GM23338 (cell line): ENCODE results near the gene CCDC197. TPM values are rescaled to one million over a fixed set of nuclear protein-coding genes. Genes with fewer than 3 reads are reported as not detected.

ENCODE experiments used
- ATAC-seq: fragments of 200-7000 bp; cut with Tn5 transposase; 3 replicates; pipeline ENCODE4 v1.9.1; 2020
- DNase-seq: peaks from one replicate; pipeline ENCODE4 v3.0.0-alpha.2; 2015; ENCODE audit warnings: low spot score
- H2AFZ ChIP-seq: fragments of 200-600 bp; sonication (generic); 2 replicates; pipeline ENCODE4 v1.8.0; 2016; ENCODE audit warnings: antibody characterized with exemption, mild to moderate bottlenecking, moderate library complexity
- H3F3A ChIP-seq: fragments of 200-600 bp; sonication (generic); replicated peaks from 2 replicates; pipeline ENCODE4 v1.8.0; 2017; ENCODE audit warnings: antibody characterized with exemption, mixed run types, low read depth
- H3K27ac ChIP-seq: fragments of 200-600 bp; sonication (generic); 2 replicates; pipeline ENCODE4 v1.6.1; 2016; ENCODE audit warnings: low read depth
- H3K27me3 ChIP-seq: fragments of 200-600 bp; sonication (generic); 2 replicates; pipeline ENCODE4 v1.8.0; 2016; ENCODE audit warnings: mild to moderate bottlenecking, mixed run types, moderate library complexity; ENCODE audit not compliant: insufficient read depth
- H3K36me3 ChIP-seq: fragments of 200-600 bp; sonication (generic); 2 replicates; pipeline ENCODE4 v1.8.0; 2016; ENCODE audit warnings: mild to moderate bottlenecking; ENCODE audit not compliant: insufficient read depth
- H3K4me1 ChIP-seq: fragments of 200-600 bp; sonication (generic); 2 replicates; pipeline ENCODE4 v1.8.0; 2016; ENCODE audit warnings: mild to moderate bottlenecking, moderate library complexity; ENCODE audit not compliant: insufficient read depth
- H3K4me2 ChIP-seq: fragments of 200-600 bp; sonication (generic); 2 replicates; pipeline ENCODE4 v1.7.1; 2017; ENCODE audit warnings: mixed run types
- H3K4me3 ChIP-seq: fragments of 200-600 bp; sonication (generic); 2 replicates; pipeline ENCODE4 v1.6.1; 2016; ENCODE audit warnings: mixed run types
- H3K79me2 ChIP-seq: fragments of 200-600 bp; sonication (generic); replicated peaks from 2 replicates; pipeline ENCODE4 v1.8.0; 2017; ENCODE audit warnings: mild to moderate bottlenecking; ENCODE audit not compliant: insufficient read depth
- H3K9me2 ChIP-seq: fragments of 200-600 bp; sonication (generic); 2 replicates; pipeline ENCODE4 v1.8.0; 2017; ENCODE audit not compliant: insufficient read depth
- H4K20me1 ChIP-seq: fragments of 200-600 bp; sonication (generic); replicated peaks from 2 replicates; pipeline ENCODE4 v1.8.0; 2017; ENCODE audit warnings: mild to moderate bottlenecking; ENCODE audit not compliant: insufficient read depth
- H3K27ac Mint-ChIP-seq: 2 replicates; pipeline ENCODE4 v1.8.0; 2020; ENCODE audit warnings: inconsistent platforms, mild to moderate bottlenecking, moderate library complexity, mixed read lengths
- H3K27me3 Mint-ChIP-seq: 3 replicates; pipeline ENCODE4 v1.8.0; 2022; ENCODE audit warnings: low read depth, mild to moderate bottlenecking, moderate library complexity, mixed read lengths, inconsistent platforms; ENCODE audit not compliant: insufficient read depth, poor library complexity
- H3K36me3 Mint-ChIP-seq: 3 replicates; pipeline ENCODE4 v1.8.0; 2021; ENCODE audit warnings: low read depth, mild to moderate bottlenecking, inconsistent platforms, moderate library complexity, mixed read lengths
- H3K4me1 Mint-ChIP-seq: 3 replicates; pipeline ENCODE4 v1.8.0; 2020; ENCODE audit warnings: mild to moderate bottlenecking, inconsistent platforms, mixed read lengths
- H3K4me3 Mint-ChIP-seq: 3 replicates; pipeline ENCODE4 v1.8.0; 2021; ENCODE audit warnings: moderate library complexity, mild to moderate bottlenecking, inconsistent platforms, mixed read lengths
- H3K9me3 Mint-ChIP-seq: 3 replicates; pipeline ENCODE4 v1.8.0; 2020; ENCODE audit warnings: moderate library complexity, mild to moderate bottlenecking, inconsistent platforms, mixed read lengths
- CREB1 ChIP-seq: fragments of 250-450 bp; sonication (Bioruptor Pico); IDR thresholded peaks from 2 replicates; pipeline ENCODE4 v1.5.0; 2020; ENCODE audit warnings: low read depth, mild to moderate bottlenecking, moderate library complexity
- EZH2 ChIP-seq: fragments of 200-600 bp; sonication (generic); IDR thresholded peaks from one replicate; pipeline ENCODE4 v1.8.0; 2017; ENCODE audit warnings: antibody characterized with exemption, mild to moderate bottlenecking, low read depth; ENCODE audit not compliant: unreplicated experiment
- EZH2phosphoT487 ChIP-seq: fragments of 200-600 bp; sonication (generic); IDR thresholded peaks from one replicate; pipeline ENCODE4 v1.8.1; 2018; ENCODE audit warnings: antibody characterized with exemption; ENCODE audit not compliant: unreplicated experiment
- JUNB ChIP-seq: IDR thresholded peaks from one replicate; pipeline ENCODE4 v1.6.1; 2016; ENCODE audit warnings: antibody characterized with exemption; ENCODE audit not compliant: unreplicated experiment
- NANOG ChIP-seq: IDR thresholded peaks from 2 replicates; pipeline ENCODE4 v1.6.1; 2016; ENCODE audit warnings: antibody characterized with exemption, borderline replicate concordance
- POLR2AphosphoS5 ChIP-seq: IDR thresholded peaks from 2 replicates; pipeline ENCODE4 v1.6.1; 2016; ENCODE audit warnings: antibody characterized with exemption, low read depth
- STAT1 ChIP-seq: IDR thresholded peaks from one replicate; pipeline ENCODE4 v1.6.1; 2016; ENCODE audit warnings: antibody characterized with exemption; ENCODE audit not compliant: unreplicated experiment
- ZNF114 ChIP-seq: fragments of 250-450 bp; sonication (Bioruptor Pico); IDR thresholded peaks from 2 replicates; pipeline ENCODE4 v1.5.0; 2020; ENCODE audit warnings: mild to moderate bottlenecking, moderate library complexity
- polyA plus RNA-seq: library from polyadenylated mRNA; unstranded; fragments of >200 nt; fragmentation: Nextera tagmentation; extraction: Ambion mirVana; gene quantifications from 2 replicates; pipeline ENCODE4 v1.2.1, GENCODE V29; 2016
- total RNA-seq: library from RNA; depleted of rRNA; stranded (reverse); fragments of >200 nt; shearing (Covaris generic); gene quantifications from 2 replicates; pipeline ENCODE4 v1.2.3, GENCODE V29; 2014
- TF ChIP-seq, protein P1 (sequence below): fragments of 250-450 bp; sonication (Bioruptor Pico); IDR thresholded peaks from 2 replicates; pipeline ENCODE4 v1.5.0; 2020; ENCODE audit warnings: mild to moderate bottlenecking, moderate library complexity
- TF ChIP-seq, protein P2 (sequence below), 2 experiments: fragments of 200-600 bp in 1 of 2; sonication (generic) in 1 of 2; conservative IDR thresholded peaks; 2 replicates each; pipeline versions ENCODE4 v1.5.1 to v1.6.1; 2016 to 2017; ENCODE audit warnings: antibody characterized with exemption in 2 of 2, low read depth in 2 of 2, mild to moderate bottlenecking in 2 of 2, moderate library complexity in 1 of 2

Gene CCDC197
- total and polyA plus RNA-seq, 2 experiments from 2014 or later, result not detected

DNA sequence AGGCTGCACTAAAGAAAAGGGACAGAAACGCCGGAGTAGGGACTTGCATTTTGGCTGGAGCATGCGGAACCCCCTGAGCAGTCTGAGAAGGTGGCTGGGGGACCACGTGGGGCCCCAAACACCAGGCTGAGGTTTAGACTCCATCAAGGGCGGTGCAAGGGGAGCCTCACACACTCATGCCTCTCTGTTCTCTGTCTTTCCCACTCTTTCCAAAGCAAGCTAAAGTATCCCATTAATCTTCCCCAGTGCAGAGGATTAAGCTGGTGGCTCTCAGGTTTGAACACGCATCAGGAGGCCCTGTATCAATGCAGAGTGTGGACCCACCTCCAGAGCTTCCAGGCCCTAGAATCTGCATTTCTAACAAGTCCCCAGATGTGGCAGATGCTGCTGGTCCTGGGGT lies 13.5 kb downstream of the CCDC197 start:
- Mint-ChIP-seq H3K9me3 (no peaks in the 10 kb centered on the region), H3K27ac (no peak overlapping the region), H3K27me3 (peaks cover 2% of the 10 kb centered on the region), H3K4me1 (peaks cover 4% of the 10 kb centered on the region; the same call in 2 of the 3 replicates), H3K36me3 (no peaks in the 10 kb centered on the region), H3K4me3 (no peak overlapping the region)
- no peak overlapping the region for H3K4me2 ChIP-seq
- no peaks in the 10 kb centered on the region for H3K9me2 ChIP-seq
- H3K4me1 ChIP-seq, result no peaks in the 10 kb centered on the region
- no peaks in the 10 kb centered on the region for H3F3A ChIP-seq
- no peak for ATAC-seq
- no peaks in the 10 kb centered on the region for H3K36me3 ChIP-seq
- H3K4me3 ChIP-seq, result no peak overlapping the region
- no peak for DNase-seq
- no peak for TF ChIP-seq STAT1
- TF ChIP-seq ZNF114, result no peak
- TF ChIP-seq JUNB, result no peak
- TF ChIP-seq, protein P1, sequence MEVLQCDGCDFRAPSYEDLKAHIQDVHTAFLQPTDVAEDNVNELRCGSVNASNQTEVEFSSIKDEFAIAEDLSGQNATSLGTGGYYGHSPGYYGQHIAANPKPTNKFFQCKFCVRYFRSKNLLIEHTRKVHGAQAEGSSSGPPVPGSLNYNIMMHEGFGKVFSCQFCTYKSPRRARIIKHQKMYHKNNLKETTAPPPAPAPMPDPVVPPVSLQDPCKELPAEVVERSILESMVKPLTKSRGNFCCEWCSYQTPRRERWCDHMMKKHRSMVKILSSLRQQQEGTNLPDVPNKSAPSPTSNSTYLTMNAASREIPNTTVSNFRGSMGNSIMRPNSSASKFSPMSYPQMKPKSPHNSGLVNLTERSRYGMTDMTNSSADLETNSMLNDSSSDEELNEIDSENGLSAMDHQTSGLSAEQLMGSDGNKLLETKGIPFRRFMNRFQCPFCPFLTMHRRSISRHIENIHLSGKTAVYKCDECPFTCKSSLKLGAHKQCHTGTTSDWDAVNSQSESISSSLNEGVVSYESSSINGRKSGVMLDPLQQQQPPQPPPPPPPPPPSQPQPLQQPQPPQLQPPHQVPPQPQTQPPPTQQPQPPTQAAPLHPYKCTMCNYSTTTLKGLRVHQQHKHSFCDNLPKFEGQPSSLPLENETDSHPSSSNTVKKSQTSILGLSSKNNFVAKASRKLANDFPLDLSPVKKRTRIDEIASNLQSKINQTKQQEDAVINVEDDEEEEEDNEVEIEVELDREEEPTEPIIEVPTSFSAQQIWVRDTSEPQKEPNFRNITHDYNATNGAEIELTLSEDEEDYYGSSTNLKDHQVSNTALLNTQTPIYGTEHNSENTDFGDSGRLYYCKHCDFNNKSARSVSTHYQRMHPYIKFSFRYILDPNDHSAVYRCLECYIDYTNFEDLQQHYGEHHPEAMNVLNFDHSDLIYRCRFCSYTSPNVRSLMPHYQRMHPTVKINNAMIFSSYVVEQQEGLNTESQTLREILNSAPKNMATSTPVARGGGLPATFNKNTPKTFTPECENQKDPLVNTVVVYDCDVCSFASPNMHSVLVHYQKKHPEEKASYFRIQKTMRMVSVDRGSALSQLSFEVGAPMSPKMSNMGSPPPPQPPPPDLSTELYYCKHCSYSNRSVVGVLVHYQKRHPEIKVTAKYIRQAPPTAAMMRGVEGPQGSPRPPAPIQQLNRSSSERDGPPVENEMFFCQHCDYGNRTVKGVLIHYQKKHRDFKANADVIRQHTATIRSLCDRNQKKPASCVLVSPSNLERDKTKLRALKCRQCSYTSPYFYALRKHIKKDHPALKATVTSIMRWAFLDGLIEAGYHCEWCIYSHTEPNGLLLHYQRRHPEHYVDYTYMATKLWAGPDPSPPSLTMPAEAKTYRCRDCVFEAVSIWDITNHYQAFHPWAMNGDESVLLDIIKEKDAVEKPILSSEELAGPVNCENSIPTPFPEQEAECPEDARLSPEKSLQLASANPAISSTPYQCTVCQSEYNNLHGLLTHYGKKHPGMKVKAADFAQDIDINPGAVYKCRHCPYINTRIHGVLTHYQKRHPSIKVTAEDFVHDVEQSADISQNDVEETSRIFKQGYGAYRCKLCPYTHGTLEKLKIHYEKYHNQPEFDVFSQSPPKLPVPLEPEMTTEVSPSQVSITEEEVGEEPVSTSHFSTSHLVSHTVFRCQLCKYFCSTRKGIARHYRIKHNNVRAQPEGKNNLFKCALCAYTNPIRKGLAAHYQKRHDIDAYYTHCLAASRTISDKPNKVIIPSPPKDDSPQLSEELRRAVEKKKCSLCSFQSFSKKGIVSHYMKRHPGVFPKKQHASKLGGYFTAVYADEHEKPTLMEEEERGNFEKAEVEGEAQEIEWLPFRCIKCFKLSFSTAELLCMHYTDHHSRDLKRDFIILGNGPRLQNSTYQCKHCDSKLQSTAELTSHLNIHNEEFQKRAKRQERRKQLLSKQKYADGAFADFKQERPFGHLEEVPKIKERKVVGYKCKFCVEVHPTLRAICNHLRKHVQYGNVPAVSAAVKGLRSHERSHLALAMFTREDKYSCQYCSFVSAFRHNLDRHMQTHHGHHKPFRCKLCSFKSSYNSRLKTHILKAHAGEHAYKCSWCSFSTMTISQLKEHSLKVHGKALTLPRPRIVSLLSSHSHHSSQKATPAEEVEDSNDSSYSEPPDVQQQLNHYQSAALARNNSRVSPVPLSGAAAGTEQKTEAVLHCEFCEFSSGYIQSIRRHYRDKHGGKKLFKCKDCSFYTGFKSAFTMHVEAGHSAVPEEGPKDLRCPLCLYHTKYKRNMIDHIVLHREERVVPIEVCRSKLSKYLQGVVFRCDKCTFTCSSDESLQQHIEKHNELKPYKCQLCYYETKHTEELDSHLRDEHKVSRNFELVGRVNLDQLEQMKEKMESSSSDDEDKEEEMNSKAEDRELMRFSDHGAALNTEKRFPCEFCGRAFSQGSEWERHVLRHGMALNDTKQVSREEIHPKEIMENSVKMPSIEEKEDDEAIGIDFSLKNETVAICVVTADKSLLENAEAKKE (CRISPR knock-in tag), result no peak
- TF ChIP-seq NANOG, result no peak
- TF ChIP-seq POLR2AphosphoS5, result no peak
- no peak for TF ChIP-seq EZH2phosphoT487
- TF ChIP-seq CREB1 (CRISPR knock-in tag), result no peak
- TF ChIP-seq EZH2, result no peak
- TF ChIP-seq, protein P2, sequence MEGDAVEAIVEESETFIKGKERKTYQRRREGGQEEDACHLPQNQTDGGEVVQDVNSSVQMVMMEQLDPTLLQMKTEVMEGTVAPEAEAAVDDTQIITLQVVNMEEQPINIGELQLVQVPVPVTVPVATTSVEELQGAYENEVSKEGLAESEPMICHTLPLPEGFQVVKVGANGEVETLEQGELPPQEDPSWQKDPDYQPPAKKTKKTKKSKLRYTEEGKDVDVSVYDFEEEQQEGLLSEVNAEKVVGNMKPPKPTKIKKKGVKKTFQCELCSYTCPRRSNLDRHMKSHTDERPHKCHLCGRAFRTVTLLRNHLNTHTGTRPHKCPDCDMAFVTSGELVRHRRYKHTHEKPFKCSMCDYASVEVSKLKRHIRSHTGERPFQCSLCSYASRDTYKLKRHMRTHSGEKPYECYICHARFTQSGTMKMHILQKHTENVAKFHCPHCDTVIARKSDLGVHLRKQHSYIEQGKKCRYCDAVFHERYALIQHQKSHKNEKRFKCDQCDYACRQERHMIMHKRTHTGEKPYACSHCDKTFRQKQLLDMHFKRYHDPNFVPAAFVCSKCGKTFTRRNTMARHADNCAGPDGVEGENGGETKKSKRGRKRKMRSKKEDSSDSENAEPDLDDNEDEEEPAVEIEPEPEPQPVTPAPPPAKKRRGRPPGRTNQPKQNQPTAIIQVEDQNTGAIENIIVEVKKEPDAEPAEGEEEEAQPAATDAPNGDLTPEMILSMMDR (conservative IDR thresholded peaks at IDR 0.05; ENCODE audit: low read depth in 2 of 2), result no peak
- H3K27ac ChIP-seq, result no peak overlapping the region
- H4K20me1 ChIP-seq, result no peaks in the 10 kb centered on the region
- H3K79me2 ChIP-seq, result no peaks in the 10 kb centered on the region
- H3K27me3 ChIP-seq, result no peaks in the 10 kb centered on the region
- no peak overlapping the region for H2AFZ ChIP-seq
